H1 (cell line): ENCODE measurements around the gene TEAD1.

Experiments used
- BACH1 ChIP-seq: IDR thresholded peaks from 2 replicates; pipeline ENCODE4 v1.6.1; 2012; ENCODE audit warnings: low read length, improper control_type of control experiment
- CBX8 ChIP-seq: fragments of 300-800, 300-1000 bp; sonication (generic); IDR thresholded peaks from 2 replicates; pipeline ENCODE4 v1.7.1; 2016; ENCODE audit warnings: low read depth, low read length, borderline replicate concordance
- EZH2 ChIP-seq: fragments of 200-600 bp; sonication (generic); IDR thresholded peaks from 2 replicates; pipeline ENCODE4 v1.7.1; 2012; ENCODE audit warnings: low read depth, mild to moderate bottlenecking, moderate library complexity, low read length, inconsistent platforms; ENCODE audit not compliant: severe bottlenecking
- GABPA ChIP-seq: IDR thresholded peaks from 2 replicates; pipeline ENCODE4 v1.6.1; 2011; ENCODE audit warnings: mild to moderate bottlenecking, low read length, moderate library complexity, borderline replicate concordance; ENCODE audit not compliant: insufficient read depth
- KDM1A ChIP-seq: fragments of 200-600, 300-600 bp; sonication (generic); IDR thresholded peaks from 2 replicates; pipeline ENCODE4 v1.7.1; 2016; ENCODE audit warnings: mild to moderate bottlenecking, low read length, borderline replicate concordance
- POLR2A ChIP-seq, 2 experiments: IDR thresholded peaks; 1 replicate in 1 of 2; 2 replicates in 1 of 2; pipeline ENCODE4 v1.6.1; 2011; ENCODE audit warnings: low read depth in 2 of 2, low read length in 2 of 2, mild to moderate bottlenecking in 2 of 2; ENCODE audit errors: control extremely low read depth in 1 of 2
- RXRA ChIP-seq: IDR thresholded peaks from 2 replicates; pipeline ENCODE4 v1.6.1; 2011; ENCODE audit warnings: low read depth, mild to moderate bottlenecking, low read length, moderate library complexity; ENCODE audit not compliant: insufficient read depth
- SIX5 ChIP-seq: IDR thresholded peaks from 2 replicates; pipeline ENCODE4 v1.6.1; 2011; ENCODE audit warnings: mild to moderate bottlenecking, low read depth, low read length
- TCF12 ChIP-seq: IDR thresholded peaks from 2 replicates; pipeline ENCODE4 v1.6.1; 2011; ENCODE audit warnings: low read depth, mild to moderate bottlenecking, low read length
- TEAD4 ChIP-seq: IDR thresholded peaks from 2 replicates; pipeline ENCODE4 v1.6.1; 2012; ENCODE audit warnings: low read depth, low read length, inconsistent platforms, mixed read lengths
- YY1 ChIP-seq: IDR thresholded peaks from 2 replicates; pipeline ENCODE4 v1.6.1; 2011; ENCODE audit warnings: low read depth, mild to moderate bottlenecking, low read length
- ZNF274 ChIP-seq: IDR thresholded peaks from 2 replicates; pipeline ENCODE4 v1.7.0; 2012; ENCODE audit warnings: low read length, borderline replicate concordance; ENCODE audit errors: extremely low read depth

DNA sequence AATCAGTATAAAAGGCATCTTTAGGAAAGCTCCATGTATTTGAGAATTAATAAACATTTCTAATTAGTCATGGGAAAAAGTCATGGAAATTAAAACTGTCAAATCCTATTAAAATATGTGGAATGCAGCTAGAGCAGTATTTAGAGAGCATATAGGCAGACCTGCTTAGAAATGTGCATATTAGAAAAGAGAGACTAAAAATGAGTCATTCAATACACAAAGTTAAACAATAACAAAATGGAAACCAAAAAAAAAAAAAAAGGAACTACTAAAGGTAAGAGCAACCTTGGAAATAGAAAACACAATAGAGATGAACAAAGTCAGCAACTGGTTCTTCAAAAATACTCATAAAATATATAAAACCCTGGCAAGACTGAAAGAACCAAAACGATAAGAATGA, 275.2 kb downstream of the TEAD1 start:
- no peak for TF ChIP-seq POLR2A (IDR thresholded peaks at IDR 0.05; ENCODE audit: control extremely low read depth in 1 of 2, low read depth in 2 of 2, low read length in 2 of 2)
- TF ChIP-seq ZNF274: no peak
- no peak for TF ChIP-seq RXRA
- TF ChIP-seq BACH1: no peak
- no peak for TF ChIP-seq GABPA
- no peak for TF ChIP-seq TEAD4
- TF ChIP-seq TCF12: no peak
- no peak for TF ChIP-seq YY1
- TF ChIP-seq SIX5: no peak
- no peak for TF ChIP-seq CBX8
- no peak for TF ChIP-seq EZH2
- TF ChIP-seq KDM1A: no peak
